Endodermal cell (in vitro differentiated cells): ENCODE results near the gene PNPLA7. TPM values are rescaled to one million over a fixed set of nuclear protein-coding genes. Genes with fewer than 3 reads are reported as not detected.

Experiments
- DNase-seq: peaks from one replicate; pipeline ENCODE4 v3.0.0-alpha.2; 2017
- H3K27ac ChIP-seq: 2 replicates; pipeline ENCODE4 v1.5.1; 2013; ENCODE audit warnings: mild to moderate bottlenecking, low read depth, low read length, moderate library complexity
- H3K27me3 ChIP-seq: 2 replicates; pipeline ENCODE4 v1.6.1; 2013; ENCODE audit warnings: mild to moderate bottlenecking, low read length, moderate library complexity; ENCODE audit not compliant: insufficient read depth, control insufficient read depth, poor library complexity, severe bottlenecking
- H3K36me3 ChIP-seq: 2 replicates; pipeline ENCODE4 v1.7.0; 2013; ENCODE audit warnings: mild to moderate bottlenecking, low read length, moderate library complexity; ENCODE audit not compliant: control insufficient read depth, insufficient read depth
- H3K4me1 ChIP-seq: one replicate; pipeline ENCODE4 v1.7.0; 2013; ENCODE audit warnings: low read length; ENCODE audit not compliant: control insufficient read depth, insufficient read depth
- H3K4me3 ChIP-seq: 2 replicates; pipeline ENCODE4 v1.5.1; 2013; ENCODE audit warnings: mild to moderate bottlenecking, low read length, moderate library complexity
- H3K9ac ChIP-seq: 2 replicates; pipeline ENCODE4 v1.6.1; 2013; ENCODE audit warnings: mild to moderate bottlenecking, low read length, moderate library complexity; ENCODE audit not compliant: poor library complexity, severe bottlenecking; ENCODE audit errors: extremely low read depth
- H3K9me3 ChIP-seq: 2 replicates; pipeline ENCODE4 v1.6.1; 2013; ENCODE audit warnings: mild to moderate bottlenecking, low read length, moderate library complexity; ENCODE audit not compliant: control insufficient read depth
- H3K27ac Mint-ChIP-seq: 2 replicates; pipeline ENCODE4 v1.8.0; 2020; ENCODE audit warnings: mixed read lengths
- H3K27me3 Mint-ChIP-seq: 2 replicates; pipeline ENCODE4 v1.8.0; 2021; ENCODE audit warnings: mild to moderate bottlenecking, mixed read lengths; ENCODE audit not compliant: insufficient read depth
- H3K36me3 Mint-ChIP-seq: 2 replicates; pipeline ENCODE4 v1.8.0; 2020; ENCODE audit warnings: low read depth, mixed read lengths
- H3K4me1 Mint-ChIP-seq: 2 replicates; pipeline ENCODE4 v1.8.0; 2020; ENCODE audit warnings: mixed read lengths
- H3K4me3 Mint-ChIP-seq: 2 replicates; pipeline ENCODE4 v1.8.0; 2020; ENCODE audit warnings: mild to moderate bottlenecking, moderate library complexity, mixed read lengths
- H3K9me3 Mint-ChIP-seq: 2 replicates; pipeline ENCODE4 v1.8.0; 2020; ENCODE audit warnings: mild to moderate bottlenecking, mixed read lengths
- CTCF ChIP-seq: fragments of 200-600 bp; sonication (generic); conservative IDR thresholded peaks from 2 replicates; pipeline ENCODE4 v1.5.0; 2021; ENCODE audit warnings: antibody characterized with exemption, mild to moderate bottlenecking
- WGBS, 2 experiments: methylation state at CpG; one replicate each; pipeline versions ENCODE4 v1.1.5 to v1.1.7; 2013; ENCODE audit warnings: missing lambda C conversion rate in 2 of 2, mixed read lengths in 1 of 2; ENCODE audit not compliant: insufficient coverage in 1 of 2, insufficient read length in 1 of 2; 5-methylcytosine and 5-hydroxymethylcytosine counted together
- total RNA-seq, 2 donors: library from RNA; stranded (reverse); fragmentation: NEBNext Ultra II Directional in 1 of 2; extraction: Animal tissue kit (Norgen Biotek cat#: 25700) in 1 of 2; gene quantifications; 2 replicates in 1 of 2; 3 replicates in 1 of 2; pipeline ENCODE4 v1.2.1, GENCODE V29; 2021

Gene PNPLA7
- total RNA-seq, 2 donors from 2014 or later: 2.0 to 2.4 TPM

- Mint-ChIP-seq H3K27ac (no peak overlapping the region), H3K9me3 (no peaks in the 10 kb centered on the region), H3K4me3 (no peak overlapping the region), H3K36me3 (no peaks in the 10 kb centered on the region), H3K4me1 (no peaks in the 10 kb centered on the region), H3K27me3 (no peaks in the 10 kb centered on the region)
- Histone ChIP-seq H3K4me1 (no peaks in the 10 kb centered on the region), H3K9me3 (no peaks in the 10 kb centered on the region), H3K36me3 (no peaks in the 10 kb centered on the region), H3K27ac (no peak overlapping the region), H3K27me3 (no peaks in the 10 kb centered on the region), H3K9ac (no peak overlapping the region), H3K4me3 (no peak overlapping the region)
- 92 to 97% methylated on average over 4 to 6 of the region's 6 CpGs for WGBS, 2 experiments
- TF ChIP-seq CTCF: no peak
- no peak for DNase-seq
These were observed 61.3 kb downstream of the PNPLA7 start for GRCh38 chr9:137488906-137489305.

GRCh38 chr9:137488327-137488653, 61.9 kb downstream of the PNPLA7 start:
- no peak overlapping the region for H3K9ac ChIP-seq
- Mint-ChIP-seq H3K4me1 (no peaks in the 10 kb centered on the region), H3K36me3 (no peaks in the 10 kb centered on the region), H3K4me3 (no peak overlapping the region), H3K27ac (no peak overlapping the region), H3K9me3 (no peaks in the 10 kb centered on the region), H3K27me3 (no peaks in the 10 kb centered on the region)
- WGBS, 2 experiments: 92 to 100% methylated on average over 5 to 6 of the region's 6 CpGs
- H3K4me1 ChIP-seq: no peaks in the 10 kb centered on the region
- DNase-seq: no peak
- H3K4me3 ChIP-seq: no peak overlapping the region
- H3K9me3 ChIP-seq: no peaks in the 10 kb centered on the region
- no peaks in the 10 kb centered on the region for H3K27me3 ChIP-seq
- no peaks in the 10 kb centered on the region for H3K36me3 ChIP-seq
- no peak for TF ChIP-seq CTCF
- H3K27ac ChIP-seq: no peak overlapping the region

GRCh38 chr9:137487454-137488326, 62.5 kb downstream of the PNPLA7 start:
- H3K9ac ChIP-seq: no peak overlapping the region
- WGBS, 2 experiments: 90 to 94% methylated on average over 34 to 41 of the region's 41 CpGs
- no peaks in the 10 kb centered on the region for H3K27me3 Mint-ChIP-seq
- H3K36me3 ChIP-seq: no peaks in the 10 kb centered on the region
- H3K36me3 Mint-ChIP-seq: no peaks in the 10 kb centered on the region
- no peak for DNase-seq
- H3K27ac Mint-ChIP-seq: no peak overlapping the region
- H3K9me3 Mint-ChIP-seq: no peaks in the 10 kb centered on the region
- H3K4me1 Mint-ChIP-seq: no peaks in the 10 kb centered on the region
- H3K27ac ChIP-seq: peak overlapping the region; percentile 24
- TF ChIP-seq CTCF: no peak
- H3K27me3 ChIP-seq: no peaks in the 10 kb centered on the region
- no peaks in the 10 kb centered on the region for H3K4me1 ChIP-seq
- no peaks in the 10 kb centered on the region for H3K9me3 ChIP-seq
- no peak overlapping the region for H3K4me3 ChIP-seq
- no peak overlapping the region for H3K4me3 Mint-ChIP-seq
